Prostate gland (tissue), 2 donors: ENCODE measurements around the gene PLRG1.

Experiments used
- POLR2A ChIP-seq: fragments of 450-650 bp; IDR thresholded peaks from one replicate; pipeline ENCODE4 v1.6.1; 2016; ENCODE audit warnings: antibody characterized with exemption, mild to moderate bottlenecking
- TF ChIP-seq, protein P1 (sequence below), 4 experiments: fragments of 200-600 bp in 2 of 4; fragments of 450-650 bp in 2 of 4; sonication (generic) in 2 of 4; IDR thresholded peaks; 1 replicate in 3 of 4; 2 replicates in 1 of 4; pipeline ENCODE4 v1.5.1; 2016 to 2019; ENCODE audit warnings: antibody characterized with exemption in 4 of 4, mild to moderate bottlenecking in 2 of 4, moderate library complexity in 2 of 4

DNA sequence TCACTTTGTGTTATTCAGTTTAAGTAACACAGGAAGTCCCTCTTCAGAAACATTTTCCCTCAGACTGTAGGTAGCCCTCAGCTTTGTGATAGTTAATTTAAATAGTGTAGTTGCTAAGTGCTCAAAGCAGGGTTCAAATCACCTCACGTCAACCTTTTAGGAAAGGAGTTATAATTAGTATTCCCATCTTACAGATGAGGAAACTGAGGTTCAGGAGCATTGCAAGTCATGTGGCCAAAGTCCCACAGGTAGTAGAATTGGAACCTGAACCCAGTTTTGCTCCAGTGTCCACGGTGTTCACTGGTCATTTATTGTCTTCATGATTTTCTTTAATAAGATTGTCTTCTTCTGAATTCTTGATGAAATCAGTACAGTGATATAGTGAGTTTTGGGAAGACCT lies 54.3 kb downstream of the PLRG1 start:
- TF ChIP-seq, protein P1, sequence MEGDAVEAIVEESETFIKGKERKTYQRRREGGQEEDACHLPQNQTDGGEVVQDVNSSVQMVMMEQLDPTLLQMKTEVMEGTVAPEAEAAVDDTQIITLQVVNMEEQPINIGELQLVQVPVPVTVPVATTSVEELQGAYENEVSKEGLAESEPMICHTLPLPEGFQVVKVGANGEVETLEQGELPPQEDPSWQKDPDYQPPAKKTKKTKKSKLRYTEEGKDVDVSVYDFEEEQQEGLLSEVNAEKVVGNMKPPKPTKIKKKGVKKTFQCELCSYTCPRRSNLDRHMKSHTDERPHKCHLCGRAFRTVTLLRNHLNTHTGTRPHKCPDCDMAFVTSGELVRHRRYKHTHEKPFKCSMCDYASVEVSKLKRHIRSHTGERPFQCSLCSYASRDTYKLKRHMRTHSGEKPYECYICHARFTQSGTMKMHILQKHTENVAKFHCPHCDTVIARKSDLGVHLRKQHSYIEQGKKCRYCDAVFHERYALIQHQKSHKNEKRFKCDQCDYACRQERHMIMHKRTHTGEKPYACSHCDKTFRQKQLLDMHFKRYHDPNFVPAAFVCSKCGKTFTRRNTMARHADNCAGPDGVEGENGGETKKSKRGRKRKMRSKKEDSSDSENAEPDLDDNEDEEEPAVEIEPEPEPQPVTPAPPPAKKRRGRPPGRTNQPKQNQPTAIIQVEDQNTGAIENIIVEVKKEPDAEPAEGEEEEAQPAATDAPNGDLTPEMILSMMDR (IDR thresholded peaks at IDR 0.05), result no peak
- TF ChIP-seq POLR2A, result no peak
